ENCODE data around the gene ACADS.

ACADS gene

DNA sequence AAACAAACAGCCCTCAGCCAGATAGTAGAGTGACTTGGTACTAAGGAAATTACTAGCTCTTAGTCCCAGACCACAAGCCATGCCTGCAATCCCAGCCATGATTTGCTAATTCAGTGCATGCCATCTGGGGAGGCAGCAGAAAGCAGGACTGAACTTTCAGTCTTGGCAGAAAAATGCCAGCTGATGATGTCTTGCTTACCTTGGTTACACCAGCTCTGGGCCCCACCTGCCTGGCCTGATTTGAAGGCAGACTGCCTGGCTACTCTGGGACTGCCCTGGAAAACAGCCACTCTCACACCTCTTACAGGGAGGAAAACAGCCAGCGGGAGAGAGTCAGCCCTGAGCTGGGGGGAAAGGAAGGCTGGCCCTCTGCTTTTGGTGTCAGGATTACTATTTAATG lies 20.0 kb upstream of the ACADS start:
- no peak for TF ChIP-seq CTCF (IDR thresholded peaks at IDR 0.05)

GRCh38 chr12:120706029-120706428 lies 19.6 kb upstream of the ACADS start:
- TF ChIP-seq CTCF (IDR thresholded peaks at IDR 0.05) = no peak

- TF ChIP-seq CTCF (IDR thresholded peaks at IDR 0.05) = no peak
These were observed 17.0 kb upstream of the ACADS start for GRCh38 chr12:120708651-120709050.

GRCh38 chr12:120710031-120710804 lies 15.4 kb upstream of the ACADS start, which contains the start of gene UNC119B:
UNC119B (plus strand) TSS chr12:120710458; CDS start chr12:120710475, 17 bp downstream.
- no peak for TF ChIP-seq CTCF (IDR thresholded peaks at IDR 0.05)

GRCh38 chr12:120710805-120711296 lies 14.8 kb upstream of the ACADS start:
- no peak for TF ChIP-seq CTCF (IDR thresholded peaks at IDR 0.05)

DNA sequence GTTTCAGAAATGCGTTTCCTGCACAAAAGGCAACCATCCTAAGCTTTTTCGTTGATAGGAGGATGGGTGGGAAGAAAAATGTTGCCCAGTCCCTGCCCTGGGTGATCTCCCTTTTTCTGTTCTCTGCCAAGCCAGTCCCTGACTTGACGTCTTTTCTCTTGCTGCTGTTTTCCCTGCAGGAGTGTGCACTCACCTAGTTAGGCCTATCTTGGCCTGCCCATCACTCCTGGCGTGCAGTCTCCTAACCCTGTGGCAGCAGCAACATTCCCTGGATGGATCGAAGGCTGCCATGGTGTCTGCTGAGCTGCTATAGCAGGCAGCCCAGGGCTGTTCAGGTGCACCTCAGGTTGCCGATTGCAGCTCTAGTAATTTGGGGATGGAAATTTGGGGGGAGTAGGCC lies 14.2 kb upstream of the ACADS start:
- TF ChIP-seq CTCF (IDR thresholded peaks at IDR 0.05) = no peak

DNA sequence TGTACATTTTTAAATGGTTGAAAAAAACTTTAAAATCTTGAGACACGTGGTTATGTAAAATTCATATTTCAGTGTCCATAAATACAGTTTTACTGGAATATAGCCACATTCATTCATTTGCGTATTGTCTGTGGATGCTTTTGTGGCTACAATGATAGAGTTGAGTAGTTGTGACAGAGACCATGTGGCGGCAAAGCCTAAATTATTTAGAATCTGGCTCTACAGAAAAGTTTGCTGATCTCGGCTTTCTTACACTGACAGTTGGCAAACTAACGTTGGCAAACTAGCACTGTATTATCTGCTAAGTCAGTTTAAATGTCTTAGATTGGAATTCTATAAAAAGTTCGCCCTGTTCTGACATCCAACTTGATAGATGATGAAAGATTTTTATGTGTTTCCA lies 13.0 kb upstream of the ACADS start:
- TF ChIP-seq CTCF (IDR thresholded peaks at IDR 0.05) = no peak
